GM10266 (cell line): Measurements from ENCODE around the gene CAMTA1.

Source experiments
- DNase-seq: peaks from one replicate; pipeline ENCODE4 v3.0.0; 2012; ENCODE audit errors: extremely low spot score
- CTCF ChIP-seq: IDR thresholded peaks from 2 replicates; pipeline ENCODE4 v1.5.1; 2012; ENCODE audit warnings: mild to moderate bottlenecking, low read depth; ENCODE audit not compliant: control insufficient read depth, insufficient read depth; ENCODE audit errors: missing control alignments

The CAMTA1 gene

GRCh38 chr1:7280347-7280960, 495.2 kb downstream of the CAMTA1 start:
- DNase-seq: no peak
- no peak for TF ChIP-seq CTCF

DNA sequence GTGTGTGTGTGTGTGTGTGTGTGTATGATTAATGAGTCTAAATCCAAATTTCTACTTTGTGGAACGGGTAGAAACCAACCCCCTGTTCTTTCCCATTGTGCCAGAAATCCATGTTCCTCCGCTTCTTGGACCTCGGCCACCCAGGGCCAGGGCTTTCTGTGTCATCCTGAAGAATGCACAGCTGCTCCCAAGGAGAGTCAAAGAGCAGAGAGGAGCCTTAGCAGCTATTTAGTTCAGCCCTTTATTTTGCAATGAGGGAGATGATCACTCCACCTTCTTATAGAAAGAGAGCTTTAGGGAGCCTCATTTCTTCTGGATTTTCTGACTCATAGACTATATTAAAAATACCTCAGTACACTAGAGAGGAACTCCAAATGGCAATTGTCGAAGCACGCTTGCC, 496.6 kb downstream of the CAMTA1 start:
- no peak for DNase-seq
- TF ChIP-seq CTCF: no peak

DNA sequence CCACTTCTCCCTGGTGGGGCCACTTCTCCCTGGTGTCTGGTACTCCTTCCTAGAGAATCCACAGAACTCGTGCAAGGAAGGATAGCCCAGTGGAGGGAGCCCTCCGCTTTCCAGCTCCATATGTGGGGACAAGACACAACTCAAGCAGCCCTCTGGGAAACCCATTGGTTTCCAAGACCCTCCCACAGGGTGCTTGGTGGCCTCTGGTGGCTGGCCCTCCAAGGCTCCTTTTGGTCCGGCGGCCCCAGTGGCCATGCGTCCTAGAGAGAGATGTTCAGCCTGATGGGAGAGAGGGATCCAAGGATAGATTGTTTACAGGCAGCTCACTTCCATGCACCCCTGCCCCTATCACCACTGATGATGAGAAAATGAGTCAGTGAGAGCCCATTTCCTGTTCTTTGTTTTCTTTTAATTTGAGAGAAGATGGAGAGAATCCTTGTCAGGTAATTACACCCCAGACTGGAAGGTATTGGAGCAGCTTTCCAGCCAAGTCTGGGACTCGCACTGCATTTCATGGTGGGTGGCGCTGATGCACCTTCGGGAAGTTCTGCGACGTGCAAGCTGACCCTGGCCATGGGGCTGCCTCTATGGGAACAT, 499.7 kb downstream of the CAMTA1 start:
- TF ChIP-seq CTCF: no peak
- no peak for DNase-seq

DNA sequence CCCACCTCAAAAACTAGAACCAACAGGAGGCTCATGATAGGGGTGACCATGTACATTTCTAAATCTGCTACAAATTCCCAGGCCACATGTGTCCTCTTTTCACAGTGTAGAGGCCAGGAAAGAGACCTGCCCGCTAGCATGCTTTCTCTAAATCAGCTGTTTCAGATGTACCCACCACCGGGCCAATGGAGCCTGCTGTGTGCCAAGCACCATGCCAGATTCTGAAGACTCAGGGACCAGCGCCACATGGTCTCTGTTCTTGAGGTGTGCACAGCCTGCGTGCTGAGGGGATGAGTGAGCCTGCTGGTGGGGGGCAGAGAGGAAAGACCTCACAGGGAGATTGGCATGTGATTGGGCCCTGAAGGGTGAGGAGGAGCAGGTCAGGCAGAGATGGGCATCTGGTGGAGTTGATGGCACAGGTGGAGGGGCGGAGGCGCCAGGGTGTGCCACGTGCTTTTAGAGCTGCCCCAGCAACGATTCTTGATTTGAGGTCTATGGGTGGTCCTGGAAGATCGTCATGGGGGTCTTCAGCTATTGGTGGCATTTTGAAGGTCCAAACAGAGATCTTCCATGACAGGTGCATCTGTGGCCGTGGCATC, 500.7 kb downstream of the CAMTA1 start:
- no peak for TF ChIP-seq CTCF
- DNase-seq: no peak

DNA sequence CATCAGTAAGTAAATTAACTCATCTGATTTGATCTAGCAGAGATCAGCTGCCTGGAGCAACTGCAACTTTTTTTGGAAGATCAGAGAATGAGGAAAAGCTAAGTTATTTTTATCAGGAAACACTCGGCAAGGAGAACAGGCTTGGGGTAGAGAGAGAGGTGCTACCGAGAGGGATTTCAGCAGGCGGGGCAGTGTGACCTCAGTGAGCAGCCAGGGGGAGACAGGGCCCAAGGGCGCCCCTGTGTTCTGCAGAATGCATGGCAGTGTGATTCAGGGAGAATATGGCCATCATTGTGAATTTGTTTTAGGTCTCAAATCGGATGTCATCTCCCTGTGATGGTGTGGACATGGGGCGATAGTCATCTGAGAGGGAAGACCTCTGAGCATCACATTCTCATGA, 501.8 kb downstream of the CAMTA1 start:
- TF ChIP-seq CTCF: no peak
- no peak for DNase-seq

DNA sequence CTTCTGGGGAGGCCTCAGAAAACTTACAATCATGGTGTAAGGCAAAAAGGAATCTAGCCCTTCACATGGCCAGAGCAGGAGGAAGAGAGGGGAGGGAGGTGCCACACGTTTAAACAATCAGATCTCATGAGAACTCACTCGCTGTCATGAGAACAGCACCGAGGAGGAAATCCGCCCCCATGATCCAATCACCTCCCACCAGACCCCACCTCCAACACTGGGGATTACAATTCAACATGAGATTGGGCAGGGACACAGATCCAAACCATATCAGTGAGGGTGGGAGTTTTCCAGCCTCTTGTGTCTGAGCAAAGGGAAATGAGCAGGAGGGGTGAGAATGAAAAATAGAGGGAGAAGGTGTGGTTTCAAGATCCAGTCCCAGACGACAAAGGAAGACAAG, 503.7 kb downstream of the CAMTA1 start:
- no peak for DNase-seq

More for the DNA sequence above, 503.7 kb downstream of the CAMTA1 start:
- TF ChIP-seq CTCF: no peak
